Measurements from ENCODE around the gene GOLGA5.
"Not testable (repeated sequence)": the region's sequence is repeated elsewhere in the genome, so short reads cannot be mapped to it uniquely, and the experiment has no call there.

Gene GOLGA5

DNA sequence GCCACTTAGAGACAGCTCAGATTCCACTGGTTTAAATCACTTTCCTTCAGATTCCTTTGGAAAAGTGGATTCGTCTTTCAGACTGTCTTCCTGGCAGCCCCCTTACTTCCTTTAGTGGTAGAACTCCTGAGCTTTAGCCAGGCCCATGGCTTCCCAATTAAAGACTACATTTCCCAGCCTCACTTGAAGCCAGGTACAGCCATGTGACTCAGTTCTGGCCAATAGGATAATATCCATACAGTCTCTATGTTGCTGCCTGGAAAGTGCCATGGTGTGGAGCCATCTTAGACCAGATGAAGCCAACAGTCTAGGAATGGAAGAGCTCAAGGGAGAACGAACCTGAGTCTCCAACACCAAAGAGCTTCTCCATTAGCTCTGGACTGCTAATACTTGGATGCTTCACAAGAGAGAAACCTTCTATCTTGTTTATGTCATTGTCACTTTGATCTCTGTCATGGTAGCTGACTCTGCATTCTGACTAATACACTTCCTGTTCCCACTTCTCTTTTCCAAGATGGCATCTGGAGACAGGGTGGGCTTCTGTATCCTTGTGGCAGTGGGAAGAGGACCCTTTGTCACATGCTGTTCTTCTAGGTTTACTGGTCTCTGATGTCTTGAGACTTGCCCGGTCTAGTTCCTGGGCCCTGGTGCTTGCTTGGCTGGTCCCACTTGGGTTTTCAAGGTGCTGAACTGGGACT lies 15.1 kb upstream of the GOLGA5 start:
- DNase-seq (ENCODE audit: low spot score) = not testable (repeated sequence)

DNA sequence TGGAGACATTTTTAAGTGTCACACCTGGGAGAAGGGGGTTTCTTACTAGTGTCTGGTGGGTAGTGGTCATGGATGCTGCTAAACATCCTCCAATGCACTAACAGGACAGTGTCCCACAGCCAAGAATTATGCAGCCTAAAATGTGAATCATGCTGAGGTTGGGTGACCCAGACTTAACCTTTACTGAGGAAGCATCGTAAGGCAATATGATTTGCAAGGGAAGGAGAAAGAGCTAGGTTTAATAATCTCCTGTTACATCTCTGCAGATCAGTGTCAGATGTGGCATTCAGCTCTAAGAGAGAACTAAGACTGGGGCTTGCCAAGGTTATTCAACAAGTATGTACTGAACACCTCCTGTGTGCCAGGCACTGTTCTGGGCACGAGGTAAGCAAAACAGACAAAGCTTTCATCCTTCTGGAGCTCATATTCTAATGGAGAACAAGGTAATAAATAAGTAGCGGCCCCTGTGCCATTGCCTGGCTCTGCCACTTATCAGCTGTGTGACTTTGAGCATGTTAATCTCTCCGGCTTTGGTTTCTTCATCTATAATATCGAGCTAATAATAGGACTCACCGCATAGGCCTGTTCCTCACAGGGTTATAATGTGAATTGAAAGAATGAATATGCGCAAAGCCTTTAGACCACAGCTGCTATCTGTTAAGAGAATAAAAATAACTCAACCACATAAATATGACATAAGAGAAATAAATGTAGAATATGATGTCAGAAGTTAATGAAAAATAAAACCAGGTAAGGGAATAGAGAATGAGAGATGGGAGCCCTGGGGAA lies 13.5 kb upstream of the GOLGA5 start:
- no peak for DNase-seq (ENCODE audit: low spot score)

- no peak for DNase-seq (ENCODE audit: low spot score)
Observed at GRCh38 chr14:92781350-92781749, 12.8 kb upstream of the GOLGA5 start.

- peak; percentile 54 for DNase-seq (ENCODE audit: low spot score)
Observed at GRCh38 chr14:92783813-92784431, 10.2 kb upstream of the GOLGA5 start.

GRCh38 chr14:92785667-92786426 lies 8.3 kb upstream of the GOLGA5 start:
- peak; percentile 42 for DNase-seq (ENCODE audit: low spot score)

DNA sequence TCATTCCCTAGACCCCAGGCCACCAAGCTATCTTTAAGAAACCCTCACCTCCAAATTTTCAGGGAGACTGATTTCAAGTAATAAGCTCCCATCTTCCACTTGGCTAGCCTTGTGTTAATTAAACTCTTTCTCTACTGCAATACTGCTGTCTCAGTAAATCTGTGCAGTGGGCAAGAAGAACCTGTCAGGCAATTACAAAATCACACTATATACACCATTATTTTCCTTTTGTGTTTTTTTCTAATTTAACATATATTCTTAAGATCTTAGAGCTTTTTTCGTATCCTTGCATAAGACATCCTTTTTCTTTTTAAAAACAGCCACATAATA lies 7.7 kb upstream of the GOLGA5 start:
- DNase-seq (ENCODE audit: low spot score) = no peak

DNA sequence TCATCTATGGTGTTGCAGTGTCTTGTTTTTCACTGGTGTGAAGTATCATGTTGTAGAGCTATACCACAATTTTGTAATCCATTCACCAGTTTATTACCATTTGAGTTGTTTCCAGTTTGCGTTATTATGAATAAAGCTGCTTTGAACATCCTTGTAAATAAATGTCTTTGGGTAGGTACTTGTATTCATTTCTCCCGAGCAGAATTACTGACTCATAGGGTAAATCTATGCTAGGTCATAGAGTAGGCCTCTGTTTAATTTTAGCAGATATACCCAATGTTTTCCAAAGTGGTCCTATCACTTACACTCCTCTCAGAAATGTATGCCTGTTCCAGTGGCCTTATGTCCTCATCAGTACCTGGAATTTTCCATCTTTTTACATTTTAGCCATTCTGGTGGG lies 6.6 kb upstream of the GOLGA5 start:
- no peak for DNase-seq (ENCODE audit: low spot score)

- no peak for DNase-seq (ENCODE audit: low spot score)
Observed at GRCh38 chr14:92789457-92790089, 4.5 kb upstream of the GOLGA5 start.

GRCh38 chr14:92792885-92793284 lies 1.2 kb upstream of the GOLGA5 start:
- no peak for DNase-seq (ENCODE audit: low spot score)

DNA sequence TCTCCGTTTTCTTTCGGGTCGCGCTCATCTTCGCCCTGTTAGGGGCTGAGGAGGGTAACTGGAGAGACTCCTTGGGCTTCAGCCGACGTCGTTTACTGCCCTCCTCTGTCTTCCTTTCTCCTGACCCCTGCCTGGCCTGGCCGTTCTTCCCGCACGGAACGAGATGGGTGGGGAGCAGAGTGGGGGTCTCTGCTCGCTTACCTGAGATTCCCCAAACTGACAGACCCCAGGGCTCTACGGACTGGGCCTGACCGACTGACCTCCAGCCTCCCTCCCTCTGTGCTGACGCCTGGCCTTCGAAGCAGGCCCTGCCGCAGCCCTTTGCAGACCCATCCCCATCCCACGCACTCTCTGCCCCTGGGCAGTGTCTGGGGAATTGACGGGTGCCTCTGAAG lies 439 bp downstream of the GOLGA5 start:
- DNase-seq (ENCODE audit: low spot score) = no peak

DNA sequence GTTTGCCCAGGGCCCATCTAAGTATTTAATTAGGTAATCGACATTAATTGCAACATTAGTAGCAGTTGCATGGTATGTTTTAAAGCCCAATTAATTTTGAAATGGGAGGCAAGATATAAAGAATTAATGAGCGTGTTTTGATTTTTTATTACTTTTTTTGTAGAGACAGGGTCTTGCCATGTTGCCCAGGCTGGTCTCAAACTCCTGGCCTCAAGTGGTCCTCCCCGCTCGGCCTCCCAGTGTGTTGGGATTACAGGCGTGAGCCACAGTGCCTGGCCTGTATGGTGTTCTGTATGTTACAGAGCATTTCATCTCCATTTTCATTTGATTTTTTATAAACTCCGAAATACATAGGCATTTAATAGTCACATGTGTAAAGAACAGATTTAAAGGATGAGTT lies 856 bp downstream of the GOLGA5 start:
- no peak for DNase-seq (ENCODE audit: low spot score)

- DNase-seq (ENCODE audit: low spot score) = no peak
Observed at GRCh38 chr14:92797935-92798653, 4.0 kb downstream of the GOLGA5 start.

DNA sequence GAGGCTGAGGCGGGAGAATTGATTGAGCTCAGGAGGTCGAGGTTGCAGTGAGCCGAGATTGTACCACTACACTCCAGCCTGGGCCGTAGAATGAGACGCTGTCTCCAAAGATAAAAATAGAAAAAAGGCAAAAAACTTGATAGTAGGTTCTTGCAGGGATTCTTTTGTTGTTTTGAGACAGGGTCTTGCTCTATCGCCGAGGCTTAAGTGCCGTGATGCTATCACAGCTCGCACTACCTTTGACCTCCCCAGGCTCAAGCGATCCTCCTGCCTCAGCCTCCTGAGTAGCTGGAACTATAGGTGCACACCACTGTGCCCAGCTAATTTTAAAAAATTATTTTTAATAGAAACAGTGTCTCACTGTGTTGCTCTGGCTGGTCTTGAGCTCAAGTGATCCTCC lies 4.7 kb downstream of the GOLGA5 start:
- no peak for DNase-seq (ENCODE audit: low spot score)

DNA sequence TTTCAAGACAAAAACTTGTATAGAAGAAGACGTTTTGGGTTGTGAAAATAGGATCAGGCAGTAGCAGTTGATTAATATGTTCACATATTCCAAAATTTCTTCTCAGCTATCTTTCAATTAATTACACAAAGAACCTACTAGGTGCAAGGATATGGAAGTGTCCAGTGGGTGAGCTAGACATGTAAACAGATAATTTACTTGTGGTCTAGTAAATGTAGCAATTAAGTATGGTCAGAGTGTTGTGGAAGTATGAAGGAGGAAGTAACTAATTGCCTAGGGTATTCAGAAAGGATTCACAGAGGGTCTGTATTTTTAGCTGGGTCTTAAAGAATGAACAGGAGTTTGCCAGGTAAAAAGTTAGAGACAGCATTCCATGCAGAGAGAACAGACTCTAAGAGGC lies 5.9 kb downstream of the GOLGA5 start:
- DNase-seq (ENCODE audit: low spot score) = no peak

GRCh38 chr14:92800525-92800924 lies 6.4 kb downstream of the GOLGA5 start:
- DNase-seq (ENCODE audit: low spot score) = no peak

DNA sequence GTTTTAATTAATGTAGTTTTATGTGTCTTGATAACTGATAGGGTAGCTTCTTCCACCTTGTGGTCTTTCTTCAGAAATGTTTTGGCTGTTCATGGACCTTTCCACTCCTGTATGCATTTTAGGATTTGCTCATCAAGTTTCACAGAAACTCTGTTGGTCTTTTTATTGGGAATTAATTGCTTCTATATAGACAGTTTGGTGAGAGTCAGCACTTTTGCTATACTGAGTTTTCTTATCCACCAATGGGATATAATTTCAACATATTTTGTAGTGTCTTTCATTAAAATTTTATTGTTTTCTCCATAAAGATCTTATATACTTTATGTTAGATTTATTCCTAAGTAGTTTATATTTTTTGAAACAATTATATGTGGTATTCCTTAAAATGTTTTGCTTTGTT lies 7.8 kb downstream of the GOLGA5 start:
- no peak for DNase-seq (ENCODE audit: low spot score)

DNA sequence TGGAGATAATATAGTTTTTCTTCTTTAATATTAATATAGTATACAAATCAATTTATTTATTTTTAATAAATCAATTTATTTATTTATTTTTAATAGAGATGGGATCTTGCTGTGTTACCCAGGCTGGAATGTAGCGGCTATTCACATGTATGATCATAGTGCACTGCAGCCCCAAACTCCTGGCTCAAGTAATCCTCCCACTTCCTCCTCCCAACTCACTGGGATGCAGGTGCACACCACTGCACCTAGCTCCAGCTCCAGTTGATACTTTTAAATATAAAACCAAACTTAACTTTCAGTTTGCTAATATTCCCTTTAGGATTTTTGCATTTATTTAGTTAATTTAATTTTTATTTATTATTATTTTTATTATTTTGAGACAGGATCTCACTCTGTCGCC lies 8.6 kb downstream of the GOLGA5 start:
- DNase-seq (ENCODE audit: low spot score) = no peak

- no peak for DNase-seq (ENCODE audit: low spot score)
Observed at GRCh38 chr14:92813201-92813600, 19.1 kb downstream of the GOLGA5 start.

DNA sequence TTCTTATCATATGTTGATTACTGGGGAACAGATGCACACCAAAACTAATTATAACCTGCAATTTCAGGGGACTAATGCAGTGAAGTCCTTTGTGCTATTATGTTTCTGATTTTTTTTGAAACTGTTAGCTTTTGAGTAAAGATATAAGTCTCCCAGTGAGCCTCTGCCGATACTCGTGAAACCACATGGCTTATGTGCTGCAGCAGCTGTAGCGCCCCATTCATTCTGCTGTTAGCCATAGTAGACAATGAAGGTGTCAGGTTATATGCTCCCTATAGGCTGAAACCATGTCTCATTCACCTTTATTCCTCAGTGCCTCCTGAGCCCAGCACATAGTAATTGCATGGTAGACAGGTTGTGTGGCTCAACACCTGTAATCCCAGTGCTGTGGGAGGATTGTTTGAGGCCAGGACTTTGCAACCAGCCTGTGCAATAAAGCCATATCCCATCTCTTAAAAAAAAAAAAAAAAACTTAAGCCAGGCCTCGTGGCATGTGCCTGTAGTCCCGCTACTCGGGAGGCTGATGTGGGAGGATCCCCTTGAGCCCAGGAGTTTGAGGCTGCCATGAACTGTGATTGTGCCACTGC lies 25.0 kb downstream of the GOLGA5 start:
- DNase-seq (ENCODE audit: low spot score) = no peak

- not testable (repeated sequence) for DNase-seq (ENCODE audit: low spot score)
Observed at GRCh38 chr14:92819680-92820535, 25.8 kb downstream of the GOLGA5 start.
